GM12878 (cell line): ENCODE measurements around the gene CHTOP. TPM values are rescaled to one million over a fixed set of nuclear protein-coding genes. Genes with fewer than 3 reads are reported as not detected.

Experiments used
- ASH2L ChIP-seq: fragments of 300-600, 200-600 bp; sonication (generic); IDR thresholded peaks from 2 replicates; pipeline ENCODE4 v1.6.1; 2017; ENCODE audit warnings: low read depth, mild to moderate bottlenecking, borderline replicate concordance
- BMI1 ChIP-seq: fragments of 450-650 bp; IDR thresholded peaks from 2 replicates; pipeline ENCODE4 v1.6.1; 2016; ENCODE audit warnings: mild to moderate bottlenecking, moderate library complexity, borderline replicate concordance
- CBFB ChIP-seq: IDR thresholded peaks from 2 replicates; pipeline ENCODE4 v1.6.1; 2016; ENCODE audit warnings: antibody characterized with exemption, low read depth
- CBX3 ChIP-seq: fragments of 200-600 bp; sonication (generic); IDR thresholded peaks from 2 replicates; pipeline ENCODE4 v1.6.1; 2016; ENCODE audit warnings: low read depth, borderline replicate concordance
- CHD1 ChIP-seq: IDR thresholded peaks from 2 replicates; pipeline ENCODE4 v1.6.1; 2012; ENCODE audit warnings: low read depth, low read length, improper control_type of control experiment
- CREB1 ChIP-seq: IDR thresholded peaks from 2 replicates; pipeline ENCODE4 v1.6.1; 2012; ENCODE audit warnings: low read depth, mild to moderate bottlenecking, inconsistent platforms
- CREM ChIP-seq: IDR thresholded peaks from 2 replicates; pipeline ENCODE4 v1.6.1; 2014; ENCODE audit warnings: antibody characterized with exemption, low read depth
- EGR1 ChIP-seq, 2 experiments: IDR thresholded peaks; 1 replicate in 1 of 2; 2 replicates in 1 of 2; pipeline ENCODE4 v1.6.1; 2011 to 2012; ENCODE audit warnings: low read depth in 2 of 2, low read length in 2 of 2, borderline replicate concordance in 1 of 2, mild to moderate bottlenecking in 1 of 2, moderate library complexity in 1 of 2
- FOS ChIP-seq: IDR thresholded peaks from 3 replicates; pipeline ENCODE4 v1.6.1; 2011; ENCODE audit warnings: borderline replicate concordance; ENCODE audit not compliant: insufficient read length; ENCODE audit errors: extremely low read depth
- GABPA ChIP-seq: IDR thresholded peaks from 2 replicates; pipeline ENCODE4 v1.6.1; 2014; ENCODE audit warnings: antibody characterized with exemption, low read depth, mild to moderate bottlenecking, inconsistent platforms
- KDM1A ChIP-seq: fragments of 200-600 bp; sonication (generic); IDR thresholded peaks from 2 replicates; pipeline ENCODE4 v1.6.1; 2016; ENCODE audit warnings: borderline replicate concordance
- NR2C2 ChIP-seq: IDR thresholded peaks from 2 replicates; pipeline ENCODE4 v1.6.1; 2011; ENCODE audit warnings: borderline replicate concordance, low read depth; ENCODE audit not compliant: control insufficient read depth, insufficient read length
- NR2F1 ChIP-seq: fragments of 450-650 bp; conservative IDR thresholded peaks from 2 replicates; pipeline ENCODE4 v1.6.1; 2017; ENCODE audit warnings: mild to moderate bottlenecking
- RBBP5 ChIP-seq: fragments of 200-600 bp; sonication (generic); conservative IDR thresholded peaks from 2 replicates; pipeline ENCODE4 v1.6.1; 2016
- RELA ChIP-seq: fragments of 450-650 bp; IDR thresholded peaks from 2 replicates; pipeline ENCODE4 v1.8.0; 2014; ENCODE audit warnings: borderline replicate concordance; ENCODE audit not compliant: partially characterized antibody
- SIN3A ChIP-seq: IDR thresholded peaks from 2 replicates; pipeline ENCODE4 v1.6.1; 2012; ENCODE audit warnings: low read depth, low read length, improper control_type of control experiment
- SMAD1 ChIP-seq: fragments of 450-650 bp; IDR thresholded peaks from 2 replicates; pipeline ENCODE4 v1.6.1; 2018; ENCODE audit warnings: mild to moderate bottlenecking, low read depth; ENCODE audit not compliant: partially characterized antibody
- SP1 ChIP-seq: IDR thresholded peaks from one replicate; pipeline ENCODE4 v1.6.1; 2011; ENCODE audit warnings: low read depth, low read length
- SPI1 ChIP-seq: IDR thresholded peaks from 2 replicates; pipeline ENCODE4 v1.6.1; 2011; ENCODE audit warnings: low read depth, mild to moderate bottlenecking, low read length, moderate library complexity, borderline replicate concordance; ENCODE audit not compliant: insufficient read depth
- SREBF2 ChIP-seq: IDR thresholded peaks from 2 replicates; pipeline ENCODE4 v1.6.1; 2012; ENCODE audit warnings: mild to moderate bottlenecking, low read length
- SUPT20H ChIP-seq: IDR thresholded peaks from 2 replicates; pipeline ENCODE4 v1.6.1; 2011; ENCODE audit warnings: low read depth, mild to moderate bottlenecking, low read length, moderate library complexity, borderline replicate concordance; ENCODE audit not compliant: control insufficient read depth
- ZNF24 ChIP-seq: fragments of 450-650 bp; IDR thresholded peaks from 2 replicates; pipeline ENCODE4 v1.6.1; 2017; ENCODE audit warnings: antibody characterized with exemption, mild to moderate bottlenecking
- ZNF384 ChIP-seq: IDR thresholded peaks from 2 replicates; pipeline ENCODE4 v1.6.1; 2012; ENCODE audit warnings: low read depth, mild to moderate bottlenecking, low read length, improper control_type of control experiment, borderline replicate concordance
- ZZZ3 ChIP-seq: IDR thresholded peaks from 2 replicates; pipeline ENCODE4 v1.6.1; 2011; ENCODE audit warnings: low read depth; ENCODE audit not compliant: control insufficient read depth, insufficient read length
- polyA plus RNA-seq, 11 experiments: library from polyadenylated mRNA; depleted of rRNA in 4 of 11; unstranded in 6 of 11; stranded (reverse) in 5 of 11; fragments of >200 nt; fragmentation: Nextera tagmentation in 4 of 11; fragmentation: Illumina TruSeq in 1 of 11; extraction: Ambion mirVana in 4 of 11; extraction: Trizol in 1 of 11; gene quantifications; 1 replicate in 1 of 11; 2 replicates in 10 of 11; pipeline versions ENCODE4 v1.2.1 to v1.2.3, GENCODE V29; 2011 to 2016; ENCODE audit warnings: inconsistent platforms in 2 of 11, missing spikeins in 2 of 11, low read depth in 1 of 11
- total RNA-seq, 4 experiments: library from RNA; depleted of rRNA in 3 of 4; stranded (reverse); fragments of >200 nt in 3 of 4; fragmentation: Illumina TruSeq in 1 of 4; extraction: Trizol in 1 of 4; gene quantifications; 2 replicates each; pipeline versions ENCODE4 v1.2.1 to v1.2.3, GENCODE V29; 2013 to 2021
- TF ChIP-seq, protein P1 (sequence below): IDR thresholded peaks from 2 replicates; pipeline ENCODE4 v1.6.1; 2011; ENCODE audit warnings: borderline replicate concordance, low read depth, mild to moderate bottlenecking, moderate library complexity, low read length; ENCODE audit not compliant: insufficient read depth, poor library complexity, severe bottlenecking
- TF ChIP-seq, protein P2 (sequence below): fragments of 450-650 bp; IDR thresholded peaks from 2 replicates; pipeline ENCODE4 v1.6.1; 2017; ENCODE audit warnings: low read depth, mild to moderate bottlenecking, moderate library complexity
- TF ChIP-seq, protein P3 (sequence below): fragments of 450-650 bp; IDR thresholded peaks from 2 replicates; pipeline ENCODE4 v1.6.1; 2017; ENCODE audit warnings: mild to moderate bottlenecking, low read depth, inconsistent platforms; ENCODE audit not compliant: poor library complexity, severe bottlenecking

The CHTOP gene
- total and polyA plus RNA-seq, 10 of the 15 experiments (the other 5 are each of a cell fraction or from before 2014, with no cell fraction given) = 8.4 to 93.8 (median 52.3) TPM

DNA sequence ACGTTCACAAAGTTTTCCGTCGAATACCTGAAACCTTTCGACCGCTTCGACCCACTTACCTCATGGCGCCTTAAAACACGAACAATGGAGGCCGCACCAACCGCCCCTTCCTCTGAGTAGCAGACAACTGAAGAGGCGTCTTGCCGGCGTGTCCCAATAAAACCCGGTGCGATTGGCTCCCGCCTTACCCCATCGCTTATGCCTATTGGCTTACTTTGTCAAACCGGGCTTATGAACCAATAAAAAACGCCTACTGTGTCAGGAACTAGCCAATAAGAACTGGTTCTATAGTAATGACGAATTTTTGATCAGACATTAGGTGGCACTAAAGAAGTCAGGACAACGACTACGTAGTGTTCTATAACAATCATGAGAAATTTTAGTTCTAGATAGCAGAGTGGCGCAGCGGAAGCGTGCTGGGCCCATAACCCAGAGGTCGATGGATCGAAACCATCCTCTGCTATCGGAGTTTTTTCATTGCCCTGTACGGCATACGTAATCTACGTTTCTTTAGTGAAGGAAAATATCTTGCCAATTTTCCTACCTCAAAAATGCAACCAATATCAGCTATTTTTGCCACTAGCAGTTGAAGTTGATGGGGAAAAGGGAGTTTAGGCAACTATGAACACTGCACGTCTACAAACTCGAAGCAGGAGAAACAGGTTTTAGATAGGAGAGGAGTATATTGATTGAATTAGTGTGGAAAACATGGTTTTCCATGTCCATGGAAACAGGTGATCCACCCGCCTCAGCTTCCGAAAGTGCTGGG lies 37.2 kb downstream of the CHTOP start, which contains the start of gene ILF2 (continued):
- TF ChIP-seq RBBP5 (no peak), CBFB (peak; percentile 44; the same call in 1 of the 2 replicates), ZNF24 (peak; percentile 100), BMI1 (no peak), GABPA (peak; percentile 67), CREM (peak; percentile 79; the same call in 1 of the 2 replicates), SUPT20H (no peak), ZNF384 (no peak), RELA (peak; percentile 38), SMAD1 (peak; percentile 72), NR2F1 (peak; percentile 50; the same call in 1 of the 2 replicates), EGR1 (IDR thresholded peaks at IDR 0.05; ENCODE audit: borderline replicate concordance in 1 of 2, low read depth in 2 of 2, low read length in 2 of 2) (peak in 1 of 2 experiments; percentile 33; a peak in 1 of 3 replicates), ASH2L (no peak), SP1 (peak; percentile 95), ZZZ3 (no peak), SREBF2 (peak; percentile 99), CBX3 (no peak), NR2C2 (no peak), CHD1 (no peak), SPI1 (no peak), FOS (peak; percentile 89), KDM1A (no peak), SIN3A (peak; percentile 62), CREB1 (peak; percentile 88)
- TF ChIP-seq, protein P1, sequence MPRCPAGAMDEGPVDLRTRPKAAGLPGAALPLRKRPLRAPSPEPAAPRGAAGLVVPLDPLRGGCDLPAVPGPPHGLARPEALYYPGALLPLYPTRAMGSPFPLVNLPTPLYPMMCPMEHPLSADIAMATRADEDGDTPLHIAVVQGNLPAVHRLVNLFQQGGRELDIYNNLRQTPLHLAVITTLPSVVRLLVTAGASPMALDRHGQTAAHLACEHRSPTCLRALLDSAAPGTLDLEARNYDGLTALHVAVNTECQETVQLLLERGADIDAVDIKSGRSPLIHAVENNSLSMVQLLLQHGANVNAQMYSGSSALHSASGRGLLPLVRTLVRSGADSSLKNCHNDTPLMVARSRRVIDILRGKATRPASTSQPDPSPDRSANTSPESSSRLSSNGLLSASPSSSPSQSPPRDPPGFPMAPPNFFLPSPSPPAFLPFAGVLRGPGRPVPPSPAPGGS = no peak
- TF ChIP-seq, protein P2, sequence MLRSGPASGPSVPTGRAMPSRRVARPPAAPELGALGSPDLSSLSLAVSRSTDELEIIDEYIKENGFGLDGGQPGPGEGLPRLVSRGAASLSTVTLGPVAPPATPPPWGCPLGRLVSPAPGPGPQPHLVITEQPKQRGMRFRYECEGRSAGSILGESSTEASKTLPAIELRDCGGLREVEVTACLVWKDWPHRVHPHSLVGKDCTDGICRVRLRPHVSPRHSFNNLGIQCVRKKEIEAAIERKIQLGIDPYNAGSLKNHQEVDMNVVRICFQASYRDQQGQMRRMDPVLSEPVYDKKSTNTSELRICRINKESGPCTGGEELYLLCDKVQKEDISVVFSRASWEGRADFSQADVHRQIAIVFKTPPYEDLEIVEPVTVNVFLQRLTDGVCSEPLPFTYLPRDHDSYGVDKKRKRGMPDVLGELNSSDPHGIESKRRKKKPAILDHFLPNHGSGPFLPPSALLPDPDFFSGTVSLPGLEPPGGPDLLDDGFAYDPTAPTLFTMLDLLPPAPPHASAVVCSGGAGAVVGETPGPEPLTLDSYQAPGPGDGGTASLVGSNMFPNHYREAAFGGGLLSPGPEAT = peak; percentile 79
- TF ChIP-seq, protein P3, sequence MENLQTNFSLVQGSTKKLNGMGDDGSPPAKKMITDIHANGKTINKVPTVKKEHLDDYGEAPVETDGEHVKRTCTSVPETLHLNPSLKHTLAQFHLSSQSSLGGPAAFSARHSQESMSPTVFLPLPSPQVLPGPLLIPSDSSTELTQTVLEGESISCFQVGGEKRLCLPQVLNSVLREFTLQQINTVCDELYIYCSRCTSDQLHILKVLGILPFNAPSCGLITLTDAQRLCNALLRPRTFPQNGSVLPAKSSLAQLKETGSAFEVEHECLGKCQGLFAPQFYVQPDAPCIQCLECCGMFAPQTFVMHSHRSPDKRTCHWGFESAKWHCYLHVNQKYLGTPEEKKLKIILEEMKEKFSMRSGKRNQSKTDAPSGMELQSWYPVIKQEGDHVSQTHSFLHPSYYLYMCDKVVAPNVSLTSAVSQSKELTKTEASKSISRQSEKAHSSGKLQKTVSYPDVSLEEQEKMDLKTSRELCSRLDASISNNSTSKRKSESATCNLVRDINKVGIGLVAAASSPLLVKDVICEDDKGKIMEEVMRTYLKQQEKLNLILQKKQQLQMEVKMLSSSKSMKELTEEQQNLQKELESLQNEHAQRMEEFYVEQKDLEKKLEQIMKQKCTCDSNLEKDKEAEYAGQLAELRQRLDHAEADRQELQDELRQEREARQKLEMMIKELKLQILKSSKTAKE = peak; percentile 95
